GM19395 (cell line): ENCODE measurements around the gene MRPL44.

ENCODE experiments used
- ATAC-seq: cut with Tn5 transposase; IDR thresholded peaks from one replicate; pipeline ENCODE4 v1.9.1; 2021; ENCODE audit warnings: mild to moderate bottlenecking, moderate library complexity; ENCODE audit not compliant: unreplicated experiment

The MRPL44 gene

GRCh38 chr2:223957092-223957851 lies at the start of gene MRPL44:
MRPL44 (plus strand) TSS chr2:223957463; CDS start chr2:223957473, 10 bp downstream.
- peak; percentile 82 for ATAC-seq

DNA sequence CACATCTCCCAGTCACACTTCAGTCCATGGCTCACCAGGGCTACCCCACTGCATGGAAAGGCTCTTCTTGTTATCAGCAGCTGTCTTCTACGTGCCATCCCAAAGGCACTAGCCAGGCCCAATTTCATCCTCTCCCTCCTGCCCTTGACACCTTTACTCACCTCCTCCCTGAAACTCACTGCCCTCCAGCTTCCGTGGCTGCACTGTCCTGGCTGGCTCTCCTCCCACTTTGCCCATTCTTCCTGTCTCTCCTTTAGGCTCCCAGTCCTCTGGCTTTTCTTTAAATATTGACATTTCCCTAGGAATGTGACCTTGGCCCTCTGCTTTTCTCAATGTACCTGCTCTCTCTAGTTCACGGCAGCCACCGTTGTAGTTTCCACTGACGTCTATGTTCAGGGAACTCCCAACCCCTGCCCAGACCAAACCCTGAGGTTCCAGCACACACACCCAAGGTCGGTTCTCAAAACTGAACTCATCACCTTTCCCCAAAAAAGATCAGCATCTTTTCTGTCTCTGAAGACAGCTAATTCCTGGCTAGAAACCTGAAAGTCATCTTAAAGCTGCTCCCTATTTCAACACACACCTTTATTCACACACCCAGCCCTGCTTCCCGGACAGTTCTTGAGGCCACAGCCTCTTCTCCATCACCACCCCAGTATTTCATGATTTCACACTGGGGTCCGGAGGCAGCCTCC lies 48.8 kb upstream of the MRPL44 start:
- no peak for ATAC-seq

DNA sequence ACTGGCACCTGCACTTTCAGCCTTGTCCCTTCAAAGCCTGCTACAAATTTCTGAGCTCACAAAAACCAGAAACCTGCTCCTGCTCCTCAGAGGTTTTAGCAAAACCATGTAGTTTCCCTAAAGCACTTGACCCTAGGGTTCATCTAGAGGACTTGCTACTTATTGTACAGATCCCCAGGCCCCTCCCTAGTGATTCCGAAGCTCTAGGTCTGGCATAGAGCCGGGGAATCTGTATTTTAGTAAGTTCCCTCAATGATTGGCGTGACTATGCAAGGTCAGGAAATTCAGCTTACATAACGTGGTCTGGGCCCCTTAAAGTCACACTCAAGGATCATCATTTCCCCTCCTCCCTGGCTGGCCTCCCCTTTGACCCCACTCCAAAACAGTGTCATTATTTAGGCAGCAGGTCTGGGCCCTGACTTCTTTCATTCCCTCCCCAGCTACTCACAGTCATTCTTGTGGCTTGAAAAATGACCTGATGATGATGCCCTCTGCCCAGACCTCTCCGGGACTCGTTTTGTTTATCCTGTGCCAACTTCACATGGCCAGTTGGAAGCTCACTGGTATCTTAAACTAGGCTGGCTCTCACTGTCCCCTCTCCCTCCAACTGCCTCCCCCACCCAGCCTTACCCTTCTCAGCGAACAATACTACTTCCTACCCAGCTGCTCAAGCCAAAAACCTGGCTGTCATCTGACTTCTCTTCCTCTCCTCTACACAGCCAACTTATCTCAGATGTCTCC lies 48.1 kb upstream of the MRPL44 start:
- ATAC-seq: no peak

DNA sequence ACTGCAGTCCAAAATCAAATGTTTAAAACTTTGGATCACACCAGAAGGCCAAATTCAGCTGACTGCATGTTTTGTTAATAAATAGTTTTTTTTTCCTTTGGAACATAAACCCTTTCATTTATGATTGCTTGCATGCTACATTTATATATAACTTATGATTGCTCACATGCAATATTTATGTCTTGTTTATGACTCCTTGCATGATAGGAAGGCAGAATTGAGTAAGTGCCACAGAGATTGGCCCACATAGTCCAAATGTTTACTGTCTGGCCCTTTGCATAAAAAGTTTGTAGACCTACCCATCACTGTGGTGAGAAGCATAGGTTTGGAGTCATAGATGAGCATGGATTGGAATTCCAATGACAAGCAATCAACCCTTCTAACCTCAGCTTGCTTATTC lies 42.9 kb upstream of the MRPL44 start:
- no peak for ATAC-seq

- ATAC-seq: no peak
These were observed 42.2 kb upstream of the MRPL44 start for GRCh38 chr2:223915071-223915470.

- no peak for ATAC-seq
These were observed 40.9 kb upstream of the MRPL44 start for GRCh38 chr2:223916181-223916920.

DNA sequence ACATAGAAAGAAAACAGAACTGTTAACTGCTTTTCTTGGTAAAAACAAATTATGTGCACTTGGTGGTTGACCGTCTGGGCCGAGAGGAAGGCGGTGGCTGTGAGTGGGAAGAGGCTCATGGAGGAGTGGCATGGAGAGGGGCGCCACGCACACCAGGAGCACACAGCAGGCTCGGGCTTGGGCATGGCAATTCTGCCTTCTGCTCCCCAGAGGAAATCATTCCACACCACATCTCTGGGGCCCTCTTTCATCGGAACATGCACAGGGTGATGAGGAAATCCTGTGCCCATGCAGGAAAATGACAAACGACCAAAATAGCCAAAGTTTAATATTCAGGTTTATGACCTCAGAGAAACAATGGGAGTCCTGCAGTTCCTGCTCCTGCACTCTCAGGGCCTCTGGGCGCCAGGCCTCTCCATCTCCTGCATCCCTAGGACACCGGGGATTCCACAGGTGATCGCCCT lies 38.6 kb upstream of the MRPL44 start:
- no peak for ATAC-seq

GRCh38 chr2:223920109-223920508 lies 37.2 kb upstream of the MRPL44 start:
- ATAC-seq: no peak

GRCh38 chr2:223921204-223921603 lies 36.1 kb upstream of the MRPL44 start:
- ATAC-seq: no peak

- no peak for ATAC-seq
These were observed 35.0 kb upstream of the MRPL44 start for GRCh38 chr2:223922308-223922707.

DNA sequence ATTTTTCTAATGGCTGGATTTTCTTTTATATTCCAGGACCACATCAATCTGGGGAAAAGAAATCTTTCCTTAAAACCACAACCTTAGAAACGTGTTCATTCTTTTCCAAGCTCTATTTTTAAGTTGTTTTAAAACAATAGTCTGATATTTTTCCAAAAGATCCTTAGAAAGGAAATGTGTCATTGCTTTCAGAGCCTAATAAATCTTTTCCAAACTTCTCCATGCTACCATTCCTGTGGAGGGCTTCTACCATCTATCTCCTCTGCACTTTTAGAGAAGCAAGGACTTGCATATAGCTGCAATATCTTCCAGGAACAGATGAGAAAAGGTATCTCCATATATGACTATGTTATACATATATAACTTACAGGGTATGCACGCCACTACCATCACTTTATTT lies 33.3 kb upstream of the MRPL44 start:
- ATAC-seq: no peak

- ATAC-seq: no peak
These were observed 32.2 kb upstream of the MRPL44 start for GRCh38 chr2:223925106-223925505.

DNA sequence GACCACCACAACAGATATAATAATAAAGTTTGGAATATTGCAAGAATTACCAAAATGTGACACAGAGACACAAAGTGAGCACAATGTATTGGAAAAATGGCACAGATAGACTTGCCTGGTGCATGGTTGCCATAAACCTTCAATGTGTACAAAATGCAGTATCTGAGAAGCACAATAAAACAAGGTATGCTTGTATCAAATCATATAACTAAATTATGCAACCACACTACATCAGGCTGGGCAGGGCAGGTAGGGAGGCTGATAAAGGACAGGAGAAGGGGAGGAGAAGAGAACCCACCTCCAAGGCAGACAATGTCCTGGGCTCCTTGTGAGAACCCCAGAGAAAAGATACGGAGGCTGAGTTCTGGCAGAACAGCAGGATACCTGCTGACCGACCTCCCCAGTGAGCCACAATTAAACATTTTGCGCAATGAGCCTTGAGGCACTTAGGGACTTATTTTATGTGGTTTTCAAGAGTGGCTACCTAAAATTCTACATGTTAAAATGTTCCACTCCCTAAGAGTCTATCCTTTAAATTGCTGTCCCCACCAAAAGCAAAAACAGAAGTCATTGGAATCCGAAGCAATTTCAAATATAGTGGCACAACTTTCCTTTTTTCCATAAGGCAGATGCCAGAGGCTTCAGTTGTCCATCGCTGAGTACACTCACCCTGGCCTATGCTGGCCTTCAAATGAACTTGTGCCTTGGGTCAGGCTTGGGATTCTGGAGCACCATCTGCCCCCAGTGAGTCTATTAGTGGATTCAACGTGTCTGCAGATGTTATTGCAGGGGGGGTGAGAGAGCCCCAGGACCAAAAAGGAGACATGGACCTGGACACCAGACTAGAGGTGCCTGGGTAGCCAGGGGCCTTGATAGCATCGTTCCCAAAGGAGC lies 28.9 kb upstream of the MRPL44 start:
- ATAC-seq: no peak

GRCh38 chr2:223929571-223930102 lies 27.6 kb upstream of the MRPL44 start:
- ATAC-seq: no peak

- ATAC-seq: no peak
These were observed 26.9 kb upstream of the MRPL44 start for GRCh38 chr2:223930103-223930976.

DNA sequence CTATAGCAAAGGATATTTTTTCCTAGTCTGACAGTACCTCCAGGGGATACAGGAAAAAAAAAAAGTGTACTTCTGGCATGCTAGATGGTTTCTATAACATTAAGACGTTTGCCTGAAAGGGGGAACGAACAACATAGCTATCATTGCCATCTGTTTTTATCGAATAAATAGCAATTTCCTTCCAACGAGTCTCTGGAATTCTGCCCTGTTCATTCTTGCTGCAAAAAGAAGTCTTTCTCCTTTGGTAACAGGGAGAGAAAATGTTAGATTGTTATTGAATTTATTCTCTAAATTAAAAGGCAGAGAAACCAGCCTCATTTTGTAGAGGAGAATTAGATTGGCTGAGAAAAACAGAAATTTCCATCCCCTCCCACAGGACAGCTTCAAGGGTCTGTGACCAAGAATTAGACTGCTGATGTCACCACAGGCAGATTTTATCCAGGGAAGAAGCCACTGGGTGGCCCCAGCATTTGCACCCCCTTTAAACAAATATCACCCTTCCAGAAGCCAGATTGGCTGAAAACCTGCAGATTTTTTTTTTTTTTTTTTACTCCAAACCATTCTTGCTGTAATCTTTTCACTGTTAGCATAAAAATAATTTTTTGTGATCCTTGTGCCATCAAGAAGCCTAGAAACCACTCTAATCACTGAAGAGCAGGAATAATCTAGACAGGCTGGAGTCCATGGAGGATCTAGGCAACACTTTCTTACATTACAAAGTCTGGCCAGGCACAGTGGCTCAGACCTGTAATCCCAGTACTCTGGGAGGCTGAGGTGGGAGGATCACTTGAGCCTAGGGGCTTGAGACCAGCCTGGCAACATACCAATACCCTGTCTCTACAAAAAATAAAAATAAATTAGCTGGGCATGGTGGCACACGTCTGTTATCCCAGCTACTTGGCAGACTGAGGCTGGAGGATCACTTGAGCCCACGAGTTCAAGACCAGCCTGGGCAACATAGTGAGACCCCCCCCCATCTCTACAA lies 24.2 kb upstream of the MRPL44 start:
- no peak for ATAC-seq

GRCh38 chr2:223934870-223935269 lies 22.4 kb upstream of the MRPL44 start:
- ATAC-seq: no peak
